ENCODE results near the gene MRPS10.

MRPS10 gene

DNA sequence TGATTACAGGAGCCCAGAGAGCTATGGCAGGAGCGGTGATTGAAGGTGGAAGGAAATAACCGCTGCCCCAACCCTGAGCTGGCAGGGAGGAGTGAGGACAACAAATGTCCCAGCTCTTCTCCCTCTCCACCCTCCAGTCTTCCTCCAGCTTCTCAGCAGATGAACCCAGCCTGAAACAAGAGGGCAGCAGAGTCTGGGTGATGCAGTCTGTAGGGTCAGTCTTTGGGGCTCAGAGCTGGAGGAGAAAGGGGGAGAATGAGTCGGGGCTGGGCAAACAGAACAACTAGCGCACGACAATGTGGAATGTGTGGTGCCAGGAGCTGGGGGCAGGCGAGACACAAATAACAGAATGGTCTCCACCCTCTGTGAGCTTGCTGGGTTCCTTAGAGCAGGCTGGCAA is 49.0 kb downstream of the MRPS10 start:
- no peaks in the 10 kb centered on the region for H3K9me3 ChIP-seq (replicated peaks; ENCODE audit: low read length)
- no peak overlapping the region for H3K4me3 ChIP-seq (ENCODE audit: low read length)
- H3K36me3 ChIP-seq (ENCODE audit: insufficient read depth, low read length) = no peaks in the 10 kb centered on the region
- H3K4me2 ChIP-seq (ENCODE audit: low read length) = no peak overlapping the region
- no peaks in the 10 kb centered on the region for H3K4me1 ChIP-seq (ENCODE audit: control insufficient read depth, insufficient read depth, low read length)
- no peak overlapping the region for H3K9ac ChIP-seq (ENCODE audit: low read depth, low read length)
- peaks cover 15% of the 10 kb centered on the region for H3K27me3 ChIP-seq (ENCODE audit: control insufficient read depth, insufficient read depth, low read length)

DNA sequence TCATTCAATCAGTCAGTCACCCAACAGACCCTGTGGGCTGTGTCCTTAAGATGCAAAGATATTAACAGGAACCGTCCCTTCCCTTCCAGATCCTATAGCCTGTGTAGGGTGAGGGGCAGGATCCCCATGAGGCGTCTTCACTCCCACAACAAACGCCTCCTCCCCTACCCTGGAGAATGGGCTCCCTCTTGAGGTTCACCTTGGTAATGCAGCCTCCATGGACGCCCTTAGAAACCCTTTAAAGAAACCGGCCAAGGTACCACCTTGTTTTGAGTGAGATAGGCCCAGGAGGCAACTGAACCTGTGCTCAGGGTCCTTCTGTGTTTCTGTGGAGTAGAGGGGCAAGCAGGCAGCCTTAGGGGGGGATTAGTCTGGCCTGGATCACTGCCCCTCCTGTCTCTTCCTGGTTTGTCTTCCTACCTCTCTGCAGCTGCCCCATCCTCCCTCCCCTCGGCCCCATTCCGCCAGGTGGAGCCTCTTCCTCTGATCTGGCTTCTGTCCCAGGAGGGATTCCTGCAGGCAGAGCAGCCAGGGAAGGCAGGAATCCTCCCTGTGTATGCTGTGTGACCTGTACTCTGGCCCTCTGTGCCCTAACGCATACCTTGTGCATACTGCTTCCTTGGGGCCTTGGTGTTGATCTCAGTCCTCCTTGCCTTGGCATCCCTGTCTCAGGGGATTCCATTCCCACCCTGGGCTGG is 51.1 kb downstream of the MRPS10 start:
- H3K27me3 ChIP-seq (ENCODE audit: control insufficient read depth, insufficient read depth, low read length) = peaks cover 31% of the 10 kb centered on the region

DNA sequence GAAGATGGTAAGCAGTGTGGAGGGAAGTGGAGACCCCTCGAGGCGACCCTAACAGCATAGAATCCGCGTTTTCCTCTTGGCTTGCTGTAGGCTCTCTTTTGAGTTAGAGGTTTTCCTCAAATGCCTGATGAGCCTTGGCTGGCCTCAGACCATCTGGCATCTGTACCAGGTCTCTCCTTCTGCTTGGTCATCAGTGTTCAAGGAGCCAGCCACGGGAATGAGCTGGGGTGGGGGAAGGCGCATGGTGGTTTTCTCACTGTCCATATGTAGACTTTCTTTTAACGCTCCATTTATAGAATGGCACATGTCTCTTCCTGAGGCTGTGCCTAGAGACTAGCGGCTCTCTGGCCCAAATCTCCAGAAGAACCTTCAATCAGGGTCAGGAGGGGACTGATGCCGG is 52.6 kb downstream of the MRPS10 start:
- no peaks in the 10 kb centered on the region for H3K4me1 ChIP-seq (ENCODE audit: control insufficient read depth, insufficient read depth, low read length)
- no peak overlapping the region for H3K9ac ChIP-seq (ENCODE audit: low read depth, low read length)
- H3K27me3 ChIP-seq (ENCODE audit: control insufficient read depth, insufficient read depth, low read length) = peaks cover 45% of the 10 kb centered on the region
- H3K4me3 ChIP-seq (ENCODE audit: low read length) = no peak overlapping the region
- no peak overlapping the region for H3K4me2 ChIP-seq (ENCODE audit: low read length)
- no peaks in the 10 kb centered on the region for H3K9me3 ChIP-seq (replicated peaks; ENCODE audit: low read length)
- no peaks in the 10 kb centered on the region for H3K36me3 ChIP-seq (ENCODE audit: insufficient read depth, low read length)

More for the DNA sequence above, 51.1 kb downstream of the MRPS10 start:
- no peak overlapping the region for H3K9ac ChIP-seq (ENCODE audit: low read depth, low read length)
- H3K4me1 ChIP-seq (ENCODE audit: control insufficient read depth, insufficient read depth, low read length) = no peaks in the 10 kb centered on the region
- no peak overlapping the region for H3K4me3 ChIP-seq (ENCODE audit: low read length)
- no peak overlapping the region for H3K4me2 ChIP-seq (ENCODE audit: low read length)
- H3K9me3 ChIP-seq (replicated peaks; ENCODE audit: low read length) = no peaks in the 10 kb centered on the region
- H3K36me3 ChIP-seq (ENCODE audit: insufficient read depth, low read length) = no peaks in the 10 kb centered on the region

DNA sequence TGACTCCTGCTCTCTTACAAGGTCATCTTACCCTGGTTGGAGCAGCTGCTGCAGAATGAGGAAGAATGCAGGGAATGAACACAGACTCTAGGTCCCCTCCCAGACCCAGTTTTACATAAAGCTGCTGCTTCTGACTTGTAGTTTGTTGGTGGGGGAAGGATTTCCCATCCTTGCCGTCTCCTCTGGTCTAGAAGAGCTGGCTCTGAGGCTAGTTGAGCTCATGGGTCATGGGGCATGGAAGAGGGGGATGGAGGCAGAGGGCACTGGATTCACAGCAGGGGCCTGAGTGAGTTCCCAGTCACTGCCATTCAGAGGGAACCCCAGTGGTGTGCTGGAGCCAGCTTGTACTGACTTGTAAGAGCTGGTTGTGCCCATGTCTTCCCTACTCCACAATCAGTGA is 53.7 kb downstream of the MRPS10 start:
- H3K4me2 ChIP-seq (ENCODE audit: low read length) = no peak overlapping the region
- H3K36me3 ChIP-seq (ENCODE audit: insufficient read depth, low read length) = no peaks in the 10 kb centered on the region
- no peak overlapping the region for H3K4me3 ChIP-seq (ENCODE audit: low read length)
- H3K4me1 ChIP-seq (ENCODE audit: control insufficient read depth, insufficient read depth, low read length) = no peaks in the 10 kb centered on the region
- no peaks in the 10 kb centered on the region for H3K9me3 ChIP-seq (replicated peaks; ENCODE audit: low read length)
- peaks cover 47% of the 10 kb centered on the region for H3K27me3 ChIP-seq (ENCODE audit: control insufficient read depth, insufficient read depth, low read length)
- H3K9ac ChIP-seq (ENCODE audit: low read depth, low read length) = no peak overlapping the region

DNA sequence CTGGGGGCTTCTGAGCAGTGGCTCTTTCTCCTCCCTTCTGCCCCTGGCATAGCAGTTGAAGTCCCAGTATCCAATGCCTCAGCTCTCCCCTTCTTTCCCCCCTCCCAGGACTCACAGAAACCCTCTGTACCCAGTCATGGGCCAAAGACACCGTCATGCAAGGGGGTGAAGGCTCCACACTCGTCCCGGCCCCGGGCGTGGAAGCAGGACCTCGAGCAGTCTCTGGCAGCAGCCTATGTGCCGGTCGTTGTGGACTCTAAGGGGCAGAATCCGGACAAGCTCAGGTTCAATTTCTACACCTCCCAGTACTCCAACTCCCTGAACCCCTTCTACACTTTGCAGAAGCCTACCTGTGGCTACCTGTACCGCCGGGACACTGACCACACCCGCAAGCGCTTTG is 54.8 kb downstream of the MRPS10 start:
- Histone ChIP-seq H3K9me3 (replicated peaks; ENCODE audit: low read length) (no peaks in the 10 kb centered on the region), H3K9ac (ENCODE audit: low read depth, low read length) (no peak overlapping the region), H3K4me1 (ENCODE audit: control insufficient read depth, insufficient read depth, low read length) (no peaks in the 10 kb centered on the region), H3K27me3 (ENCODE audit: control insufficient read depth, insufficient read depth, low read length) (peaks cover 53% of the 10 kb centered on the region), H3K36me3 (ENCODE audit: insufficient read depth, low read length) (no peaks in the 10 kb centered on the region), H3K4me2 (ENCODE audit: low read length) (no peak overlapping the region), H3K4me3 (ENCODE audit: low read length) (no peak overlapping the region)

DNA sequence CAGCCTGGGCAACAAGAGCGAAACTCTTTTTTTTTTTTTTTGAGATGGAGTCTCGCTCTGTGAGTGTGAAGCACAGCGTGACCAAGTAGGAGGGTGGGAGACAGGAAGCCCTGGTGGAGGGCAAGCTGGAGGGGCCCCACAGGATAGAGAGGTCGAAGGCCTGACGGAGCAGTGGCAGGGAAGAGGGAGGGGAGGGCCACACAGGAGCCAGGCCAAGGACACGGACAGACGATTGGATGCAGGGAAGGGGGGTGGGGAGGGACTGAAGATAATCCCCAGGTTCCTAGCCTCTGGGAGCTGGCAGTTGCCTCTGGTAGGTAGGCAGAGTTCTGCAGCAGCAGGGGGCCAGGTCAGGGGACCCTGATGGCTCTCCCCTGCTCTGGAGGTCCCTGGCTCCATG is 55.3 kb downstream of the MRPS10 start:
- no peak overlapping the region for H3K4me2 ChIP-seq (ENCODE audit: low read length)
- H3K9ac ChIP-seq (ENCODE audit: low read depth, low read length) = no peak overlapping the region
- H3K27me3 ChIP-seq (ENCODE audit: control insufficient read depth, insufficient read depth, low read length) = peaks cover 53% of the 10 kb centered on the region
- H3K4me1 ChIP-seq (ENCODE audit: control insufficient read depth, insufficient read depth, low read length) = no peaks in the 10 kb centered on the region
- no peaks in the 10 kb centered on the region for H3K36me3 ChIP-seq (ENCODE audit: insufficient read depth, low read length)
- no peak overlapping the region for H3K4me3 ChIP-seq (ENCODE audit: low read length)
- no peaks in the 10 kb centered on the region for H3K9me3 ChIP-seq (replicated peaks; ENCODE audit: low read length)

DNA sequence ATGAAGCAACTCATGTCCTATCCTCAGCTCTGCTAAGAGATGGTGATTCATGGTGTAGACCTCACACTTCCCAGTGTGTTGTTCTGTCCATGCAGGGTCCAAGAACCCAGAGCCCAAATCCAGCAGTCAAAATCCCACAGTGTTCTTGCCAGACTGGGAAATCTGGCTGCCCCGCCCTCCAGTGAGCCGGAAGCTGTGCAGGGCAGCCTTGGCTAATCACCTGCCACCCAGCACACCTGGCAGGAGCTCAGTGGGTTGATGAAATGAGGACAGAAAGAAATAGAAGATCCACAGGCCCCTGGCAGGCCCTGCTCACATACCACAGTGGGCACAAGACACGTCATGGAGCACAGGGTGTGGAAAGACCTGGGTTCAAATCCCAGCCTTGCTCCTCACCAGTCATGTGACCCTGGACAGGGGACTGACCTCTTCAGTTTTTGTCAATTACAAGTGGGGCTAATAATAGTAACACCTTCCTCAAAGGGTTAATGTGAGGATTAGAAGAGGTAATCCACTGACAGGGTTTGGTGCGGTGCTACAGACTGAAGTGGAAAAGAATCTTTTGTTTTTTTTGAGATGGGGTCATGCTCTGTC is 58.1 kb downstream of the MRPS10 start:
- peaks cover 57% of the 10 kb centered on the region for H3K27me3 ChIP-seq (ENCODE audit: control insufficient read depth, insufficient read depth, low read length)
- H3K9ac ChIP-seq (ENCODE audit: low read depth, low read length) = no peak overlapping the region
- H3K4me1 ChIP-seq (ENCODE audit: control insufficient read depth, insufficient read depth, low read length) = no peaks in the 10 kb centered on the region
- H3K4me2 ChIP-seq (ENCODE audit: low read length) = no peak overlapping the region
- H3K4me3 ChIP-seq (ENCODE audit: low read length) = no peak overlapping the region
- H3K9me3 ChIP-seq (replicated peaks; ENCODE audit: low read length) = no peaks in the 10 kb centered on the region
- no peaks in the 10 kb centered on the region for H3K36me3 ChIP-seq (ENCODE audit: insufficient read depth, low read length)

DNA sequence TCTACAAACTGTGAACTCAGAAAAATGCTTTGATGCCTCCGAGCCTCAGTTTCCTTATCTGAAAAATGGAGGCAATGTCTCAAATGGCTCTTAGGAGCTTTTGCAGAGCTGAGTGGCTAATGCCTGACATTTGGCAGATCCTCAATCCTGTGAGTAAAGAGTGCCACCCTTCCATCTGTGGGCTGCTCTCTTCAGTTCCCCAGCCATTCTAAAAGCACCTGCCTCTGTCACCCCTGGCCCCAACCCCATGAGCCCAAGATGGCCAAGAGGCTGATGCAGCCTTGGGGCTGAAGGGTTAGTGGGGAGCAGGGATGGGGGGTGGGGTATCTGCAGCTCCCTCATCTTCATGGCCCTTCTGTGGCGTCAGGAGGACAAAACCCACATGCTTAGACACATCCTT is 59.0 kb downstream of the MRPS10 start:
- Histone ChIP-seq H3K9me3 (replicated peaks; ENCODE audit: low read length) (no peaks in the 10 kb centered on the region), H3K4me3 (ENCODE audit: low read length) (no peak overlapping the region), H3K27me3 (ENCODE audit: control insufficient read depth, insufficient read depth, low read length) (peaks cover 64% of the 10 kb centered on the region), H3K4me1 (ENCODE audit: control insufficient read depth, insufficient read depth, low read length) (no peaks in the 10 kb centered on the region), H3K9ac (ENCODE audit: low read depth, low read length) (no peak overlapping the region), H3K4me2 (ENCODE audit: low read length) (no peak overlapping the region), H3K36me3 (ENCODE audit: insufficient read depth, low read length) (no peaks in the 10 kb centered on the region)

DNA sequence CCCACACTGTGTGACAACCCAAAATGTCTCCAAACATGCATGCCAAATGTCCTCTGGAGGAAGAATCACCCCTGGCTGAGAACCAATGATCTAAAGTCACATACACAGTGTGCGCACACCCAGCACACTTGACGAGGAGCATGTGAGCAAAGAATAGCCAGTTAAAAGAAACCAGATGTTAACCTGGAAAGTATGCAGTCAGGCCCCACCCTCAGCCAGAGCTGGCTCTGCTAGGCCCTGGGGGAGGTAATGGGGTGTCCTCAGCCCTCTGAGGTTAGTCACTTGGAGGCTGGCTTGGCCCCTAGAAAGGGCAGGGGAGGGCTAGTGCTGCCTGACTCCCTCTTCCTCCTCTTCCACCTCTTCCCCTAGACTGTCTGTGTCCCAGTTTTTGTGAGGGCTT is 59.6 kb downstream of the MRPS10 start:
- H3K4me1 ChIP-seq (ENCODE audit: control insufficient read depth, insufficient read depth, low read length) = no peaks in the 10 kb centered on the region
- no peak overlapping the region for H3K4me2 ChIP-seq (ENCODE audit: low read length)
- H3K27me3 ChIP-seq (ENCODE audit: control insufficient read depth, insufficient read depth, low read length) = peaks cover 62% of the 10 kb centered on the region
- H3K4me3 ChIP-seq (ENCODE audit: low read length) = no peak overlapping the region
- no peak overlapping the region for H3K9ac ChIP-seq (ENCODE audit: low read depth, low read length)
- H3K36me3 ChIP-seq (ENCODE audit: insufficient read depth, low read length) = no peaks in the 10 kb centered on the region
- no peaks in the 10 kb centered on the region for H3K9me3 ChIP-seq (replicated peaks; ENCODE audit: low read length)
